ENCODE results near the gene PODXL2.

Gene PODXL2

GRCh38 chr3:127628426-127628787, 578 bp upstream of the PODXL2 start:
- Histone ChIP-seq H3K4me3 (replicated peaks; ENCODE audit: insufficient read depth, low read length) (no peak overlapping the region), H3K27me3 (ENCODE audit: insufficient read depth, poor library complexity, severe bottlenecking) (peaks cover 7% of the 10 kb centered on the region), H3K27ac (replicated peaks) (no peak overlapping the region)
- TF ChIP-seq POLR2AphosphoS5 (IDR thresholded peaks at IDR 0.05; ENCODE audit: low read depth) (no peak), GABPA (IDR thresholded peaks at IDR 0.05; ENCODE audit: low read depth) (no peak), CTCF (IDR thresholded peaks at IDR 0.05; ENCODE audit: insufficient read depth, low read length) (no peak), REST (IDR thresholded peaks at IDR 0.05; ENCODE audit: insufficient replicate concordance, low read depth) (no peak), SPI1 (IDR thresholded peaks at IDR 0.05; ENCODE audit: borderline replicate concordance, low read depth) (no peak)
- no peak for DNase-seq (ENCODE audit: low read depth in 1 of 2, low spot score in 1 of 2)

GRCh38 chr3:127629467-127630403, 750 bp downstream of the PODXL2 start:
- peak; percentile 61 to 63 for DNase-seq (ENCODE audit: low read depth in 1 of 2, low spot score in 1 of 2)

More at GRCh38 chr3:127629467-127630403, 750 bp downstream of the PODXL2 start:
- Histone ChIP-seq H3K27ac (replicated peaks) (peak overlapping the region; percentile 26), H3K27me3 (ENCODE audit: insufficient read depth, poor library complexity, severe bottlenecking) (peaks cover 7% of the 10 kb centered on the region), H3K4me3 (replicated peaks; ENCODE audit: insufficient read depth, low read length) (peak overlapping the region; percentile 67)
- TF ChIP-seq REST (IDR thresholded peaks at IDR 0.05; ENCODE audit: insufficient replicate concordance, low read depth) (no peak), CTCF (IDR thresholded peaks at IDR 0.05; ENCODE audit: insufficient read depth, low read length) (no peak), SPI1 (IDR thresholded peaks at IDR 0.05; ENCODE audit: borderline replicate concordance, low read depth) (peak; percentile 88), GABPA (IDR thresholded peaks at IDR 0.05; ENCODE audit: low read depth) (no peak)

Data from HL-60 (cell line).